Measurements from ENCODE around the gene PCDHB4.
A peak's percentile ranks its signal among the peaks of the same experiment; 100 is the strongest.

GRCh38 chr5:141149812-141150211 lies 28.2 kb downstream of the PCDHB4 start, which contains the start of gene PCDHB6:
- TF ChIP-seq, protein P1, sequence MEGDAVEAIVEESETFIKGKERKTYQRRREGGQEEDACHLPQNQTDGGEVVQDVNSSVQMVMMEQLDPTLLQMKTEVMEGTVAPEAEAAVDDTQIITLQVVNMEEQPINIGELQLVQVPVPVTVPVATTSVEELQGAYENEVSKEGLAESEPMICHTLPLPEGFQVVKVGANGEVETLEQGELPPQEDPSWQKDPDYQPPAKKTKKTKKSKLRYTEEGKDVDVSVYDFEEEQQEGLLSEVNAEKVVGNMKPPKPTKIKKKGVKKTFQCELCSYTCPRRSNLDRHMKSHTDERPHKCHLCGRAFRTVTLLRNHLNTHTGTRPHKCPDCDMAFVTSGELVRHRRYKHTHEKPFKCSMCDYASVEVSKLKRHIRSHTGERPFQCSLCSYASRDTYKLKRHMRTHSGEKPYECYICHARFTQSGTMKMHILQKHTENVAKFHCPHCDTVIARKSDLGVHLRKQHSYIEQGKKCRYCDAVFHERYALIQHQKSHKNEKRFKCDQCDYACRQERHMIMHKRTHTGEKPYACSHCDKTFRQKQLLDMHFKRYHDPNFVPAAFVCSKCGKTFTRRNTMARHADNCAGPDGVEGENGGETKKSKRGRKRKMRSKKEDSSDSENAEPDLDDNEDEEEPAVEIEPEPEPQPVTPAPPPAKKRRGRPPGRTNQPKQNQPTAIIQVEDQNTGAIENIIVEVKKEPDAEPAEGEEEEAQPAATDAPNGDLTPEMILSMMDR (IDR thresholded peaks at IDR 0.05): peak in 1 of 6 experiments; percentile 12
- TF ChIP-seq POLR2AphosphoS5 (IDR thresholded peaks at IDR 0.05) (no peak), POLR2A (IDR thresholded peaks at IDR 0.05) (no peak)

Measured in upper lobe of left lung (tissue), 4 donors.